ENCODE data around the gene PIERCE2. TPM values are rescaled to one million over a fixed set of nuclear protein-coding genes. Genes with fewer than 3 reads are reported as not detected.
"Not testable (repeated sequence)": the region's sequence is repeated elsewhere in the genome, so short reads cannot be mapped to it uniquely, and the experiment has no call there.

Gene PIERCE2
- total RNA-seq, 4 donors from 2014 or later: 1.9 to 5.4 (median 3.9) TPM

- Histone ChIP-seq H3K4me1 (peaks cover 0 to 8% (median 0%) of the 10 kb centered on the region in 3 donors), H3K4me3 (no peak overlapping the region), H3K9me3 (no peaks in the 10 kb centered on the region), H3K27me3 (no peaks in the 10 kb centered on the region), H3K36me3 (peaks cover 0 to 61% of the 10 kb centered on the region in 2 donors), H3K27ac (no peak overlapping the region)
- no peak for TF ChIP-seq EP300 (IDR thresholded peaks at IDR 0.05)
- TF ChIP-seq POLR2A (IDR thresholded peaks at IDR 0.05): no peak
- no peak for TF ChIP-seq POLR2AphosphoS5 (IDR thresholded peaks at IDR 0.05)
- TF ChIP-seq CTCF (IDR thresholded peaks at IDR 0.05): no peak
- ATAC-seq: no peak
Measured at GRCh38 chr15:55387027-55387426, 21.3 kb upstream of the PIERCE2 start.

- no peaks in the 10 kb centered on the region for H3K27me3 ChIP-seq
- TF ChIP-seq CTCF (IDR thresholded peaks at IDR 0.05): no peak
- no peak for TF ChIP-seq POLR2A (IDR thresholded peaks at IDR 0.05)
- no peak for TF ChIP-seq EP300 (IDR thresholded peaks at IDR 0.05)
- TF ChIP-seq POLR2AphosphoS5 (IDR thresholded peaks at IDR 0.05): no peak
- peaks cover 0 to 39% of the 10 kb centered on the region in 2 donors for H3K36me3 ChIP-seq
- no peaks in the 10 kb centered on the region for H3K9me3 ChIP-seq
- H3K27ac ChIP-seq: no peak overlapping the region
- peaks cover 0 to 8% (median 0%) of the 10 kb centered on the region in 3 donors for H3K4me1 ChIP-seq
- no peak overlapping the region for H3K4me3 ChIP-seq
- ATAC-seq: no peak
Measured at GRCh38 chr15:55389264-55389607, 19.1 kb upstream of the PIERCE2 start.

- Histone ChIP-seq H3K4me3 (no peak overlapping the region), H3K27me3 (no peaks in the 10 kb centered on the region), H3K4me1 (no peaks in the 10 kb centered on the region), H3K9me3 (no peaks in the 10 kb centered on the region), H3K27ac (no peak overlapping the region), H3K36me3 (no peaks in the 10 kb centered on the region)
- WGBS, 2 donors (ENCODE audit: low coverage in 1 of 2): 100% methylated on average over 1 of the region's 1 CpG; no CpG with 5 or more reads in 1 of the 2 donors
- no peak for ATAC-seq
- TF ChIP-seq POLR2AphosphoS5 (IDR thresholded peaks at IDR 0.05): no peak
- no peak for TF ChIP-seq CTCF (IDR thresholded peaks at IDR 0.05)
- no peak for TF ChIP-seq EP300 (IDR thresholded peaks at IDR 0.05)
- TF ChIP-seq POLR2A (IDR thresholded peaks at IDR 0.05): no peak
Measured at GRCh38 chr15:55394694-55395093, 13.6 kb upstream of the PIERCE2 start.

GRCh38 chr15:55398243-55398642 is 10.1 kb upstream of the PIERCE2 start:
- WGBS, 2 donors (ENCODE audit: low coverage in 1 of 2): 92 to 95% methylated on average over 5 of the region's 5 CpGs
- H3K9me3 ChIP-seq: no peaks in the 10 kb centered on the region
- H3K4me3 ChIP-seq: no peak overlapping the region
- H3K27me3 ChIP-seq: no peaks in the 10 kb centered on the region
- no peak overlapping the region for H3K27ac ChIP-seq
- no peak for TF ChIP-seq POLR2A (IDR thresholded peaks at IDR 0.05)
- no peak for TF ChIP-seq POLR2AphosphoS5 (IDR thresholded peaks at IDR 0.05)
- no peak for TF ChIP-seq EP300 (IDR thresholded peaks at IDR 0.05)
- no peak for TF ChIP-seq CTCF (IDR thresholded peaks at IDR 0.05)
- H3K4me1 ChIP-seq: peaks cover 0 to 18% (median 0%) of the 10 kb centered on the region in 3 donors
- ATAC-seq: no peak
- H3K36me3 ChIP-seq: no peaks in the 10 kb centered on the region

GRCh38 chr15:55400050-55400449 is 8.2 kb upstream of the PIERCE2 start:
- not testable (repeated sequence) for ATAC-seq, H3K27me3 ChIP-seq, H3K36me3 ChIP-seq, H3K27ac ChIP-seq, H3K9me3 ChIP-seq, H3K4me3 ChIP-seq
- WGBS, 2 donors (ENCODE audit: low coverage in 1 of 2): 96% methylated on average over 8 of the region's 8 CpGs; no CpG with 5 or more reads in 1 of the 2 donors
- H3K4me1 ChIP-seq: peaks cover 0 to 36% (median 0%) of the 10 kb centered on the region in 3 donors

Measured in gastroesophageal sphincter (tissue), 4 donors.